Islet precursor cell (in vitro differentiated cells): ENCODE measurements around the gene FYB2.

Experiments
- DNase-seq: peaks from one replicate; pipeline ENCODE4 v3.0.0-alpha.2; 2018

FYB2 gene

GRCh38 chr1:56819387-56819899, at the start of gene FYB2:
Gene FYB2 (minus strand): TSS chr1:56819404. CDS start chr1:56819290, 114 bp downstream.
- peak; percentile 83 for DNase-seq

- no peak for DNase-seq
Observed at GRCh38 chr1:56868761-56869160, 49.6 kb upstream of the FYB2 start.

- DNase-seq = no peak
Observed at GRCh38 chr1:56867491-56867890, 48.3 kb upstream of the FYB2 start.

- no peak for DNase-seq
Observed at GRCh38 chr1:56866656-56867055, 47.5 kb upstream of the FYB2 start.

GRCh38 chr1:56864430-56864829, 45.2 kb upstream of the FYB2 start:
- no peak for DNase-seq

- no peak for DNase-seq
Observed at GRCh38 chr1:56863265-56863992, 44.2 kb upstream of the FYB2 start.

- DNase-seq = no peak
Observed at GRCh38 chr1:56859287-56859686, 40.1 kb upstream of the FYB2 start.

- DNase-seq = no peak
Observed at GRCh38 chr1:56856186-56856585, 37.0 kb upstream of the FYB2 start.

GRCh38 chr1:56855190-56855589, 36.0 kb upstream of the FYB2 start:
- no peak for DNase-seq

- DNase-seq = no peak
Observed at GRCh38 chr1:56854521-56855099, 35.4 kb upstream of the FYB2 start, which contains the start of gene C8A. Gene C8A (plus strand): TSS chr1:56854797. CDS start chr1:56854902, 105 bp downstream.

- DNase-seq = no peak
Observed at GRCh38 chr1:56852476-56852875, 33.3 kb upstream of the FYB2 start.

- DNase-seq = no peak
Observed at GRCh38 chr1:56850922-56851321, 31.7 kb upstream of the FYB2 start.

GRCh38 chr1:56850411-56850810, 31.2 kb upstream of the FYB2 start:
- DNase-seq = no peak

GRCh38 chr1:56849750-56850149, 30.5 kb upstream of the FYB2 start:
- DNase-seq = no peak

GRCh38 chr1:56845343-56845742, 26.1 kb upstream of the FYB2 start:
- no peak for DNase-seq

- no peak for DNase-seq
Observed at GRCh38 chr1:56844545-56845136, 25.4 kb upstream of the FYB2 start.

- DNase-seq = no peak
Observed at GRCh38 chr1:56843544-56843943, 24.3 kb upstream of the FYB2 start.

- no peak for DNase-seq
Observed at GRCh38 chr1:56838759-56839158, 19.6 kb upstream of the FYB2 start.

- DNase-seq = peak; percentile 92
Observed at GRCh38 chr1:56837244-56837939, 18.2 kb upstream of the FYB2 start.

- DNase-seq = no peak
Observed at GRCh38 chr1:56836359-56836758, 17.2 kb upstream of the FYB2 start.

- no peak for DNase-seq
Observed at GRCh38 chr1:56835657-56836056, 16.5 kb upstream of the FYB2 start.

- DNase-seq = no peak
Observed at GRCh38 chr1:56834137-56834900, 15.1 kb upstream of the FYB2 start.

- DNase-seq = no peak
Observed at GRCh38 chr1:56833088-56833487, 13.9 kb upstream of the FYB2 start.
